MM.1S (cell line): ENCODE data around the gene ADD1.

Experiments
- DNase-seq: peaks from one replicate; pipeline ENCODE4 v3.0.0-alpha.2; 2015
- H2AFZ ChIP-seq: fragments of 300-600 bp; sonication (generic); 2 replicates; pipeline ENCODE4 v1.6.0; 2016; ENCODE audit warnings: antibody characterized with exemption, low read length
- H3F3A ChIP-seq: fragments of 300-600 bp; sonication (generic); 2 replicates; pipeline ENCODE4 v1.6.1; 2016; ENCODE audit warnings: mild to moderate bottlenecking, antibody characterized with exemption, low read length, moderate library complexity, mixed read lengths; ENCODE audit not compliant: insufficient read depth
- H3K27ac ChIP-seq: fragments of 300-600 bp; sonication (generic); 2 replicates; pipeline ENCODE4 v1.5.1; 2016; ENCODE audit warnings: mild to moderate bottlenecking, low read length
- H3K27me3 ChIP-seq: fragments of 300-600 bp; sonication (generic); replicated peaks from 2 replicates; pipeline ENCODE4 v1.6.0; 2016; ENCODE audit warnings: low read length; ENCODE audit not compliant: insufficient read depth
- H3K36me3 ChIP-seq: fragments of 300-600 bp; sonication (generic); replicated peaks from 2 replicates; pipeline ENCODE4 v1.6.1; 2016; ENCODE audit warnings: mild to moderate bottlenecking, low read length, mixed read lengths; ENCODE audit not compliant: insufficient read depth
- H3K4me1 ChIP-seq: fragments of 300-600 bp; sonication (generic); 2 replicates; pipeline ENCODE4 v1.6.1; 2016; ENCODE audit warnings: low read length, mixed read lengths
- H3K4me2 ChIP-seq: fragments of 300-600 bp; sonication (generic); 2 replicates; pipeline ENCODE4 v1.6.0; 2016; ENCODE audit warnings: low read depth, low read length
- H3K4me3 ChIP-seq: fragments of 300-600 bp; sonication (generic); 2 replicates; pipeline ENCODE4 v1.5.1; 2016; ENCODE audit warnings: low read length, mixed read lengths
- H3K79me2 ChIP-seq: fragments of 300-600 bp; sonication (generic); 2 replicates; pipeline ENCODE4 v1.6.1; 2016; ENCODE audit warnings: mixed run types, low read length, mixed read lengths
- H3K9ac ChIP-seq: fragments of 300-600 bp; sonication (generic); 2 replicates; pipeline ENCODE4 v1.6.1; 2016; ENCODE audit warnings: low read length, mixed read lengths
- H3K9me2 ChIP-seq: fragments of 300-600 bp; sonication (generic); replicated peaks from 2 replicates; pipeline ENCODE4 v1.6.1; 2016; ENCODE audit warnings: mild to moderate bottlenecking, low read length, mixed read lengths; ENCODE audit not compliant: insufficient read depth
- H3K9me3 ChIP-seq: fragments of 300-600 bp; sonication (generic); replicated peaks from 2 replicates; pipeline ENCODE4 v1.6.1; 2016; ENCODE audit warnings: mild to moderate bottlenecking, low read length, mixed read lengths; ENCODE audit not compliant: insufficient read depth
- H4K20me1 ChIP-seq: fragments of 300-600 bp; sonication (generic); 2 replicates; pipeline ENCODE4 v1.6.1; 2016; ENCODE audit warnings: mild to moderate bottlenecking, low read length, moderate library complexity, mixed read lengths; ENCODE audit not compliant: insufficient read depth
- CTCF ChIP-seq: fragments of 300-600 bp; sonication (generic); IDR thresholded peaks from 2 replicates; pipeline ENCODE4 v1.5.1; 2016; ENCODE audit warnings: antibody characterized with exemption, low read length, mixed read lengths
- EZH2 ChIP-seq: fragments of 300-600 bp; sonication (generic); optimal IDR thresholded peaks from 2 replicates; pipeline ENCODE3; 2017; ENCODE audit warnings: low read depth, mild to moderate bottlenecking, antibody characterized with exemption, low read length, mixed read lengths
- EZH2phosphoT487 ChIP-seq: fragments of 300-600 bp; sonication (generic); IDR thresholded peaks from 2 replicates; pipeline ENCODE4 v1.6.1; 2018; ENCODE audit warnings: antibody characterized with exemption, low read length

Gene ADD1

GRCh38 chr4:2839060-2839459 lies 4.6 kb upstream of the ADD1 start:
- no peaks in the 10 kb centered on the region for H4K20me1 ChIP-seq
- no peaks in the 10 kb centered on the region for H3K9me3 ChIP-seq
- TF ChIP-seq EZH2 (no peak), EZH2phosphoT487 (no peak), CTCF (no peak)
- no peaks in the 10 kb centered on the region for H3K9me2 ChIP-seq
- H3F3A ChIP-seq, result no peaks in the 10 kb centered on the region
- peaks cover under 1% of the 10 kb centered on the region for H3K79me2 ChIP-seq
- H3K9ac ChIP-seq, result no peak overlapping the region
- H3K27ac ChIP-seq, result no peak overlapping the region
- H3K36me3 ChIP-seq, result no peaks in the 10 kb centered on the region
- DNase-seq, result no peak
- no peak overlapping the region for H3K4me3 ChIP-seq
- H2AFZ ChIP-seq, result no peak overlapping the region
- peak overlapping the region; percentile 36; the same call in 1 of the 2 replicates for H3K4me2 ChIP-seq
- peaks cover 6% of the 10 kb centered on the region for H3K4me1 ChIP-seq
- H3K27me3 ChIP-seq, result no peaks in the 10 kb centered on the region

GRCh38 chr4:2842687-2843262 lies 869 bp upstream of the ADD1 start:
- no peak overlapping the region for H3K27ac ChIP-seq
- no peak for TF ChIP-seq EZH2
- no peak for TF ChIP-seq EZH2phosphoT487
- TF ChIP-seq CTCF, result no peak
- peak overlapping the region; percentile 86 for H2AFZ ChIP-seq
- 0 out of 2 replicates have a peak, but pooled peaks cover 10% of the 10 kb centered on the region for H4K20me1 ChIP-seq
- H3K9me3 ChIP-seq, result no peaks in the 10 kb centered on the region
- peaks cover 33% of the 10 kb centered on the region for H3K79me2 ChIP-seq
- no peaks in the 10 kb centered on the region for H3K27me3 ChIP-seq
- peak overlapping the region; percentile 81; the same call in 1 of the 2 replicates for H3K9ac ChIP-seq
- H3K9me2 ChIP-seq, result no peaks in the 10 kb centered on the region
- peak overlapping the region; percentile 91 for H3K4me3 ChIP-seq
- peak overlapping the region; percentile 80 for H3K4me2 ChIP-seq
- DNase-seq, result no peak
- peaks cover 12% of the 10 kb centered on the region for H3K4me1 ChIP-seq
- no peaks in the 10 kb centered on the region for H3K36me3 ChIP-seq
- peaks cover 17% of the 10 kb centered on the region for H3F3A ChIP-seq

GRCh38 chr4:2843941-2844584 lies 419 bp downstream of the ADD1 start:
- Histone ChIP-seq H3K9ac (peak overlapping the region; percentile 73), H3K27ac (peak overlapping the region; percentile 52; the same call in 1 of the 2 replicates), H3K27me3 (no peaks in the 10 kb centered on the region), H3F3A (peaks cover 17% of the 10 kb centered on the region), H3K4me1 (peaks cover 12% of the 10 kb centered on the region), H3K4me2 (peak overlapping the region; percentile 74), H3K79me2 (peaks cover 46% of the 10 kb centered on the region), H3K9me2 (no peaks in the 10 kb centered on the region), H2AFZ (peak overlapping the region; percentile 54), H3K36me3 (no peaks in the 10 kb centered on the region), H3K4me3 (peak overlapping the region; percentile 87), H4K20me1 (peaks cover 10% of the 10 kb centered on the region; the same call in 1 of the 2 replicates), H3K9me3 (no peaks in the 10 kb centered on the region)
- DNase-seq, result peak; percentile 45
- TF ChIP-seq EZH2phosphoT487 (no peak), EZH2 (no peak), CTCF (no peak)
